ENCODE measurements around the gene TACR1. TPM values are rescaled to one million over a fixed set of nuclear protein-coding genes. Genes with fewer than 3 reads are reported as not detected.
"Not testable (repeated sequence)": the region's sequence is repeated elsewhere in the genome, so short reads cannot be mapped to it uniquely, and the experiment has no call there.

The TACR1 gene
- total RNA-seq, 1 experiment from 2014 or later = not detected

DNA sequence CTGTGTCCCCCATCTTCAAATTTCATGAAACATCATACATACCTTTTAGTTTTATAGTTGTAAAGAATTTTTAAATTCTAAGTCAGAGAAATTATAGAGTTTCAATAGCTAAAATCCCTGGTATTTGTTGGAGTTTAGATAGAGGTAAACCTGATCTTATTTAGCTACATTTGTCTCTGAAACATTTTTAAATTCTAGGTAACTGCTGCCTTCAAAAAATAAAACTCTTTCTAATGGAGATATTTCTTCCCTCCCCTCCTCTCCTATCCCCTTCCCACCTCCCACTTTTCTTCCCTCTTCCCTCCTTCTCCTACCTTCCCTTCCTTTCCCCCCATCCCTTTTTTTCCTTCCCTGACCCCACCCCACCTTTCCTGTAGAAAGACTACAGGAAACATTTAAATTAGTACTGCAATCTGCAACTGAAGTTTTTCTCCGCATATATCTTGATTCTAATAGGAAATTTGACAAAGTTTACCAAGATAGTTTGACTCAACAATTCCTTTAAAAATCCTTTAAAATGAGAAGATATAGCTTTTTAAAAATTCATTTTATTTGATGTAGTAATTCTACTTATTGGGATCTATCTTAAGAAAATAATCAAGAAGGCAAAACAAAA lies 4.1 kb downstream of the TACR1 start:
- DNase-seq (ENCODE audit: low read depth) = no peak

GRCh38 chr2:75194184-75194868 lies 5.0 kb downstream of the TACR1 start:
- DNase-seq (ENCODE audit: low read depth) = no peak

DNA sequence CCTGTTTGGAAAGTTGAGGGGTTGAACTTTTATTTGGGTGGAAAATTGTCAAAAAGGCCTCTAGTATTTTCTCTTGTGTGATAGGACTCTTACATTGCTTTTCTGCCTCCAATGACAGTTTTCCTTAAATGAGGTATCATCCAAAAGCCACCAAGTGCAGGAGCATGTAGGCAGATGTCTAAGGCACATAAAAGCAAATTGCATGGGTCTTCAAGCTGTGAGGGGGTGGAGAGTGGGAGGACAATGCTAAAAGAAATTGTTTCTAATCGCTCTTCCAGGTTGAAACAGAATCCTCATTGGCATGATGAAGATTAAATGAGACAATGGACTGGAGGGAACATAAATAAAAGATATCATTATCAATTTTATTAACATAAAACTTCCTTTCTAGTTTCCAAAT lies 6.8 kb downstream of the TACR1 start:
- no peak for DNase-seq (ENCODE audit: low read depth)

DNA sequence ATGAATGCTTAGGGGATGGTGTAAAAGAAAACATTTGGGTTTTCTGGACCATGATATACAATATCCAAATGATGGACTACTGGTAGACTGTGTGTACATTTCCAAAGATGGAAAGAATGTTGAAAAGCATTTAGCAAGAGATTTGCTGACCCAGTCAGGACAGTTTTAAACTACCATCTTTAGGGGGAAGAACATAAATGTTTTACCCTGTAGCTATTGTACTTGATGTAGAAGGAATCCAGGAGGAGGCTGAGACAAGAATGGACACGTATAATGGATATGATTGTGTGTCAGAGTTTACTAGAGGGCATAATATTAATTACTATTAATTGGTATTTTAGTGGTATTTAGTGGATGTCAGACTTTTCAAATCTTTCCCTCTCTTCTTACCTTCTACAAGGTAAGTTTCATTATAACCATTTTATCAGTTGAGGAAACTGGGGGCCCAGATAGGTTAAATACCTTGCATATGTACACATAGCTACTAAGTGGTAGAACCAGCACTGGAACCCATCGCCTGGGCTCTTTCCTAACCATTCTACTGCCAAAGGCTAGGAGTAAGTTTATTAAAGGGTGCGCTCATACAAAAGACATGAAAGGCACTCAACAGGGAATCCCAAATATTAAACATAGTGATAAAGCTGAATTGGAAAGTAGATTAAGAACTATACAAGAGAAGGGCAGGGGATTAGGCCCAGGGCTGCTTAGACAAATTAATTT lies 8.9 kb downstream of the TACR1 start:
- no peak for DNase-seq (ENCODE audit: low read depth)

DNA sequence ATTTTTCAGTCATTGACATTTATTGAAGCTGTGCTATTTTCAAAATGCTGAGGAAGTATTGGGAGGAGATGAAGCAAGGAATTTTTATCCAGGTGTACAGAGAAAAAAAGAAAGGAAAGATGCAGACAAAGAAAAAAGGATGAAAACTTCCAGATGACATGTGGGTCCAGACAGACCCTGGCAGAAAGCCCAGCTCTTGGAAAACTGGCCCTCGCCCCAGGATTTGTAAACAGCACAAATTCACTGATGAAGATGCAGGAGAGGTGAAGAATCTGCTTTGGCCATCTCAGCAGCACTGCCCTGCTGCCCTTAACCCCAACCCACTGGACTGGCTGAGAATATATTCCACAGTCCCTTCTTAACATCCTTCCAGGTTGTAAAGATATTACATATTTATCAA lies 12.5 kb downstream of the TACR1 start:
- DNase-seq (ENCODE audit: low read depth) = no peak

DNA sequence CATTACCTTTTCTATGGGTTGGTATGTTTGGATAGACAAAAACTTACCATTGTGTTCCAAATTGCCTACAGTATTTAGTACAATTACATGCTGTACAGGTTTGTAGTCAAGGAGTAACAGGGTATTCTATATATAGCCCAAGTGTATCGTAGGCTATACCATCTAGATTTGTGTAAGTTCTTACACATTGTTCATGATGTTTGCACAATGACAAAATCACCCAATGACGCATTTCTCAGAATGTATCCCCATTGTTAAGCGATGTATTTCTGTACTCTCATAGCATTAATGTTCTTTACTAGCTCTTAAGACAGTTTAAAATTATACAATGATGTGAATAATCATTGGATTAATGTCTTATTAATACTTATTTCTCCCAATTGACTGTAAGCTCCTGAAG lies 16.7 kb downstream of the TACR1 start:
- DNase-seq (ENCODE audit: low read depth) = no peak

DNA sequence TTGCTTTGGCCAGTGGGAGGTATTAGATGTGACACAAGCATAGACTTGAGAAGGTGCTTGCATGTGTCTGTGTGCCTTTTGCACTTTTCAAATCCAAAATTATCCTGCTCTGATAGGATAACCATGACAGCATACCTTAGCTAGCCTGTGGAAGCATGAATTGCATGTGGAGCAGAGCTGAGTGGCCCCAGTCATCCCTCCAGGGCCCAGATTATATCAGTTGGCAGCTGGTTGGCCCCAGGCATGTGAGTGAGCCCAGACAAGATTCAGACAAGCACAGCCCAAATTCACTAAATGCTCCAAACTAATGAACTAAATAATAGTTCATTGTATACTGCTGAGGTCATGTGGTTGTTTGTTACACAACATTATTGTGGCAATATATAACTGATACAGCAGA lies 18.8 kb downstream of the TACR1 start:
- DNase-seq (ENCODE audit: low read depth) = no peak

DNA sequence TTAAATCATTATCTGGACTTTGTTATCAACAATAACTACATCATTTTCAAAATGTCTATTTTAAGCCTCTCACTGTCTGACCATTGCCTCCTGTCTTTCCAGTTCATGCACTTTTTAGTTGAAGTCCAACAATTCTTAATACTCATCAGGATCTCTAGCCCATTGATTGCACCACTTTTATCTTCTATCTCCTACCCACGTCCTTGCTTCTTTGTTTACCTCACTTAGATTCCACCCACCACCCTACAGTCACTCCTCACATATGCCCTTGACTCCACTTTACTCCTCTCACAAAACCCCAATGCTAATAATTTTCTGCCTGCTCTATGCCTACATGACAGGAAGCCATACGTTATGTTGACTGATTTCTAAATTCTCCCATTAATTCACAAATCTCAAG lies 21.9 kb downstream of the TACR1 start:
- DNase-seq (ENCODE audit: low read depth) = no peak

GRCh38 chr2:75175456-75175855 lies 23.9 kb downstream of the TACR1 start:
- no peak for DNase-seq (ENCODE audit: low read depth)

DNA sequence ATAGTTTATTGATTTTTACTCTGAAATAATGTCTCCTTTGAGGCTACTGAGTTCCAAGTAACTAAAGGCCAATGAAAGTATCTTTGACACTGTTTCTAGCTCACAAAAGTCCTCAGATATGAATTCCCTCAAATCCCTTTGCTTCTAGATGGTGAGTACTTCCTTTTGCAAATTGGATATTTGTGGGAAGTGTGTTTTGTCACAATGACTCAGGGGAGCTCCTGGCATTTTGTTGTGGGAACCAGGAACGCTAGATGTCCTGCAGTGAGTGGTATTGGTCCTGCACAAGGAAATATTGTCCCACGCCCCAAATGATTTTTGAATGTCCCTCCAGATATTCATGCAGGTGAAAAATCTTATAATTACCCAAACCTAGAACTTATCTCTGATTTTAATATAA lies 24.3 kb downstream of the TACR1 start:
- peak; percentile 19 for DNase-seq (ENCODE audit: low read depth)

DNA sequence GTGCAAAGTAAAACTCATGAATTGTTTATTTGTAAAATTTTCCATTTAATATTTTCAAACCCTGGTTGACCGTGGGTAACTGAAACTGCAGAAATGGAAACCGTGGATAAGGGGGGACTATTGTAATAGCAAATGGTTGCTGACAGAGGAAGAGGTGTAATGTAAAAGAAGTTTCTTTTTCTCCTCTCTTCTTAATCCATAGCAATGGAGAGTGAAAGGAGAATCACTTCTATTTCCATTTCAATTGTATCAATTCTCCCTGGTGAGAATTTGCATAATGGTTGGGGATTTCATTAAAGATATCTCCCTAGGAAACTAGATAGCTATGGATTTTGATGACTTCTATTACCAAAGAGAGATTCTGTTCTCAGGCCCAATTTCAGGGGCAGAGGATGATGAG lies 24.8 kb downstream of the TACR1 start:
- no peak for DNase-seq (ENCODE audit: low read depth)

GRCh38 chr2:75173740-75174139 lies 25.6 kb downstream of the TACR1 start:
- no peak for DNase-seq (ENCODE audit: low read depth)

DNA sequence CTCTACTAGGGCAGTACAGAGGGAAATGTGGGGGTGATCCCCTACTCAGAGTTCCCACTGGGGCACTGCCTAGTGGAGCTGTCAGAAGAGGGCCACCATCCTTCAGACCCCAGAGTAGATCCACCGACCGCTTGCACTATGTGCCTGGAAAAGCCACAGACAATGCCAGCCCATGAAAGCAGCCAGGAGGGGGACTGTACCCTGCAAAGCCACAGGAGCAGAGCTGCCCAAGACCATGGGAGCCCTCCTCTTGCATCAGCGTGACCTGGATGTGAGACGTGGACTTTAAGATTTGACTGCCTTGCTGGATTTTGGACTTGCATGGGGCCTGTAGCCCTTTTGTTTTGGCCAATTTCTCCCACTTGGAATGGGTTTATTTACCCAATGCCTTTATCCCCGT lies 27.9 kb downstream of the TACR1 start:
- DNase-seq (ENCODE audit: low read depth) = not testable (repeated sequence)

GRCh38 chr2:75170889-75171288 lies 28.4 kb downstream of the TACR1 start:
- DNase-seq (ENCODE audit: low read depth) = no peak

GRCh38 chr2:75168186-75168585 lies 31.1 kb downstream of the TACR1 start:
- DNase-seq (ENCODE audit: low read depth) = no peak

DNA sequence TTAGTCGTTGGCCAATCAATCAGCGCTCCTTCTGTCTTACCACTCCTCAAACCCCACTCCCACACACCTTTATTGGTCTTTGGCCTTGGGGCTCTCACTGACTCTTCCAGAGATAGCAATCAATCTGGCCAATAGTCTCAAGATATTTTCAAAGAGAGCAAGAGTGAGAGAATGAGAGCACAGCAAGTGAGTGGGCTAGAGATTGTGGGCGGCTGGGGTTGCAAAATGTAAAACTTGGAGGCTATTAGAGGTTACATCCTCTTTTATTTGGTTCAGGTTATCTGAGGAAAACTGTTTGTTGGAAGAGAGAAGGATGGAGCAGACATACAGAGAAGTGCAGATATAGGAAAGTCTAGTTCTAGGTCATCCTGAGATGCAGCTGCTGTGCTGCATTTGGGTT lies 32.8 kb downstream of the TACR1 start:
- no peak for DNase-seq (ENCODE audit: low read depth)

DNA sequence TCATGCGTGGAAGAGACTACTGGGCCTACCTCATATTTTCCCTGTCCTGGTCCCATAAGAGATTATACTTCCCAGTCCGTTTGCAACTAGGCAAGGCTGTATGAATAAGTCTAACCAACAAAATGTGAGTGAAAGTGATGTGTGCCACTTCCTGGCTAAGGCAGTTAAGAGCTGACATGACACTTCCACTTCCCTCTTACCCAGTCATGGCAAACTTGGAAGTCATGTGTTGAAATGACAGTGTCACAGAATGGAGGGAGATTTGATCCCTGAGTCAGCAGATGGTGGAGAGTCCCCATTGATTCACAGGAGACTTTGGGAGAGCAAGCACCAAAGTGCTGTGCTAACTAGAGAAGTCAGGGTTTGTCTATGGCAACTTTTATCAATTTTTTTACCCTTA lies 36.4 kb downstream of the TACR1 start:
- peak; percentile 21 for DNase-seq (ENCODE audit: low read depth)

GRCh38 chr2:75162259-75162658 lies 37.1 kb downstream of the TACR1 start:
- DNase-seq (ENCODE audit: low read depth) = no peak

DNA sequence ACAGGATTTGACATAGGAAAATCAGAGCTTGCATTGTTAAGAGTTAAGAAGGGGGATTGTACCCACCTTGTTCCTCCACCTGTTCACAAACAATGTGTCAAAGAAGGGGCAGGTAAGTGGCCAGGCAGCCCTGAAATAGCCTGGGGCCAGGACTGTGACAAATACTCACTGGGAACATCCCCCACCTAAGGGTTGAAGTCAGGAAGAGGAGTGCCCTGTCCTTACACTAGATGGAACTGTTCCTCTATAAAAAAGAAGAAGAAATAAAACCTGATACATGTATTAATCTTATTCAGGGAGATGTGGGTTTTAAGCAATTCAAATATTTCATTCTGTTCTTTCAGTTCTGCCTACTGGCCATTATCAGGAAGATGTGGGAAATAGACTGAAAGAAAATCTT lies 41.9 kb downstream of the TACR1 start:
- peak; percentile 27 for DNase-seq (ENCODE audit: low read depth)

GRCh38 chr2:75155115-75155514 lies 44.2 kb downstream of the TACR1 start:
- peak; percentile 22 for DNase-seq (ENCODE audit: low read depth)

DNA sequence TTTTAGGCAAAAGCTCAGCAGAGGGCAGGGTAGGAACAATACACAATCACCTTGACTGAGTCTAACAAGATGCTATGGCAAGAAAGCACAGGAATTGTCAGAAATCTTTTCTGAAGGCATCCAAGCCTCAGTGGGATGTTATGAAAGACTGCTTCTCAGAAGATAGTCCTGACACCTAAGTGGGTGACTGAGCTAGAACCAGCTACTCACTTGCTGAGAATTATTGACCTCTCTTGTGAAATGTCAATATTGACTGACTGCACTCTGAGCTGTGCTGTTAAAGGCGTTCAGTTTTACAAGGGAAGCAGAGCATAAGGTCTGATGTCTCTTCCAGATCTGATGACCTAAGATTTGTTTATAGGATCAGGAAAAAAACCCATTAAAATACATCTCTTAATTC lies 46.1 kb downstream of the TACR1 start:
- no peak for DNase-seq (ENCODE audit: low read depth)

GRCh38 chr2:75152243-75152642 lies 47.1 kb downstream of the TACR1 start:
- DNase-seq (ENCODE audit: low read depth) = not testable (repeated sequence)

GRCh38 chr2:75147884-75148283 lies 51.4 kb downstream of the TACR1 start:
- DNase-seq (ENCODE audit: low read depth) = not testable (repeated sequence)

All from RPMI7951 (cell line).